HepG2 (cell line): Measurements from ENCODE around the gene CEP120. TPM values are rescaled to one million over a fixed set of nuclear protein-coding genes. Genes with fewer than 3 reads are reported as not detected.

Experiments used
- BCL6 ChIP-seq: IDR thresholded peaks from 2 replicates; pipeline ENCODE4 v1.6.1; 2016; ENCODE audit warnings: missing genetic modification reagents, missing compliant biosample characterization
- CREB1 ChIP-seq, 2 experiments: fragments of 450-650 bp in 1 of 2; IDR thresholded peaks; 2 replicates each; pipeline ENCODE4 v1.6.1; 2016 to 2017; ENCODE audit warnings: control low read depth in 1 of 2, mild to moderate bottlenecking in 1 of 2, missing compliant biosample characterization in 1 of 2, missing genetic modification characterization in 1 of 2
- DBP ChIP-seq: sonication (generic); formaldehyde crosslinking; IDR thresholded peaks from 2 replicates; pipeline ENCODE4 v1.4.0; 2020; ENCODE audit warnings: missing genetic modification reagents; ENCODE audit errors: not compliant biosample characterization
- HBP1 ChIP-seq: IDR thresholded peaks from 2 replicates; pipeline ENCODE4 v1.6.1; 2016; ENCODE audit warnings: low read depth, control low read depth
- HMG20A ChIP-seq: IDR thresholded peaks from 2 replicates; pipeline ENCODE4 v1.6.1; 2016; ENCODE audit warnings: borderline replicate concordance
- PLSCR1 ChIP-seq: sonication (generic); formaldehyde crosslinking; IDR thresholded peaks from 2 replicates; pipeline ENCODE4 v1.5.0; 2020; ENCODE audit warnings: missing genetic modification reagents, mild to moderate bottlenecking, borderline replicate concordance
- PRDM15 ChIP-seq: sonication (generic); formaldehyde crosslinking; IDR thresholded peaks from 2 replicates; pipeline ENCODE4 v1.4.0; 2020; ENCODE audit warnings: missing genetic modification reagents
- SNAI1 ChIP-seq: sonication (generic); formaldehyde crosslinking; IDR thresholded peaks from 2 replicates; pipeline ENCODE4 v1.5.0; 2020; ENCODE audit warnings: mild to moderate bottlenecking, missing genetic modification reagents, borderline replicate concordance
- SNAPC4 ChIP-seq: sonication (generic); formaldehyde crosslinking; IDR thresholded peaks from 2 replicates; pipeline ENCODE4 v1.4.0; 2020; ENCODE audit warnings: mild to moderate bottlenecking, missing genetic modification reagents
- ZBTB21 ChIP-seq: sonication (generic); formaldehyde crosslinking; IDR thresholded peaks from 2 replicates; pipeline ENCODE4 v1.4.0; 2020; ENCODE audit warnings: missing genetic modification reagents
- ZNF17 ChIP-seq: sonication (generic); formaldehyde crosslinking; IDR thresholded peaks from 2 replicates; pipeline ENCODE4 v1.5.0; 2020; ENCODE audit warnings: mild to moderate bottlenecking, missing genetic modification reagents
- ZNF260 ChIP-seq: sonication (generic); formaldehyde crosslinking; IDR thresholded peaks from 2 replicates; pipeline ENCODE4 v1.4.0; 2020; ENCODE audit warnings: missing genetic modification reagents, low read depth, mild to moderate bottlenecking, borderline replicate concordance
- ZNF33A ChIP-seq: sonication (generic); formaldehyde crosslinking; IDR thresholded peaks from 2 replicates; pipeline ENCODE4 v1.5.1; 2020; ENCODE audit warnings: missing genetic modification reagents, mild to moderate bottlenecking, moderate library complexity, borderline replicate concordance
- ZNF563 ChIP-seq: sonication (generic); formaldehyde crosslinking; IDR thresholded peaks from 2 replicates; pipeline ENCODE4 v1.8.0; 2022; ENCODE audit warnings: mild to moderate bottlenecking, moderate library complexity, missing genetic modification reagents
- ZNF737 ChIP-seq: sonication (generic); formaldehyde crosslinking; IDR thresholded peaks from 2 replicates; pipeline ENCODE4 v1.5.0; 2020; ENCODE audit warnings: missing genetic modification reagents, mild to moderate bottlenecking, borderline replicate concordance
- polyA plus RNA-seq, 8 experiments: library from polyadenylated mRNA; depleted of rRNA in 3 of 8; stranded (reverse) in 7 of 8; unstranded in 1 of 8; fragments of >200 nt; fragmentation: Illumina TruSeq in 4 of 8; extraction: Trizol in 4 of 8; gene quantifications; 2 replicates each; pipeline versions ENCODE4 v1.2.1 to v1.2.3, GENCODE V29; 2011 to 2016; ENCODE audit warnings: low read depth in 4 of 8, missing spikeins in 1 of 8, mixed read lengths in 1 of 8; ENCODE audit not compliant: insufficient read depth in 1 of 8
- total RNA-seq, 5 experiments: library from RNA; depleted of rRNA; stranded (reverse); fragments of >200 nt; fragmentation: Illumina TruSeq; extraction: Trizol; gene quantifications; 2 replicates each; pipeline ENCODE4 v1.2.3, GENCODE V29; 2016; ENCODE audit warnings: low read depth in 1 of 5

CEP120 gene
- total and polyA plus RNA-seq, 2 of the 13 experiments (the other 11 are each of a cell fraction or from before 2014, with no cell fraction given): 8.0 to 14.7 TPM

- TF ChIP-seq SNAPC4 (CRISPR knock-in tag): no peak
- TF ChIP-seq ZNF737: no peak
- TF ChIP-seq ZBTB21 (CRISPR knock-in tag): no peak
- TF ChIP-seq CREB1 (IDR thresholded peaks at IDR 0.05): no peak; the same call in 1 of the 2 replicates
- peak; percentile 82 for TF ChIP-seq CREB1 (CRISPR knock-in tag; IDR thresholded peaks at IDR 0.05)
- no peak for TF ChIP-seq DBP (CRISPR knock-in tag)
- peak; percentile 60 for TF ChIP-seq BCL6 (CRISPR knock-in tag)
- TF ChIP-seq SNAI1 (CRISPR knock-in tag): no peak
- no peak for TF ChIP-seq ZNF260 (CRISPR knock-in tag)
- no peak for TF ChIP-seq PLSCR1 (CRISPR knock-in tag)
- TF ChIP-seq ZNF563: 0 out of 2 replicates have a peak, but pooled peaks have one; percentile 0
- TF ChIP-seq HMG20A (CRISPR knock-in tag): peak; percentile 50; the same call in 1 of the 2 replicates
- TF ChIP-seq HBP1 (CRISPR knock-in tag): peak; percentile 54; the same call in 1 of the 2 replicates
- TF ChIP-seq PRDM15 (CRISPR knock-in tag): no peak; the same call in 1 of the 2 replicates
- peak; percentile 82; the same call in 1 of the 2 replicates for TF ChIP-seq ZNF33A (CRISPR knock-in tag)
- no peak for TF ChIP-seq ZNF17 (CRISPR knock-in tag)
These were observed at the start of gene CEP120 (continued) for GRCh38 chr5:123423278-123424149.
